Calu3 (cell line): ENCODE measurements around the gene RARA. TPM values are rescaled to one million over a fixed set of nuclear protein-coding genes. Genes with fewer than 3 reads are reported as not detected.
A peak's percentile ranks its signal among the peaks of the same experiment; 100 is the strongest.

Source experiments
- BruUV-seq: library from RNA; stranded (reverse); fragments of 400-500 nt; replicated peaks from 2 replicates; lab custom pipeline; 2021; lab: Mats Ljungman, UMichigan
- CTCF ChIA-PET: fragments of 300-600 bp; sonication (Branson Sonifier 250); formaldehyde crosslinking; loops from one replicate; lab custom pipeline; 2022; ENCODE audit warnings: antibody characterized with exemption; lab: Charles Lee
- DNase-seq: peaks from one replicate; pipeline ENCODE4 v3.0.0; 2022
- H3K27ac Mint-ChIP-seq: one replicate; pipeline ENCODE4 v1.8.0; 2022; ENCODE audit warnings: mixed read lengths; ENCODE audit not compliant: unreplicated experiment
- H3K27me3 Mint-ChIP-seq: one replicate; pipeline ENCODE4 v1.8.0; 2022; ENCODE audit warnings: mixed read lengths; ENCODE audit not compliant: unreplicated experiment
- H3K36me3 Mint-ChIP-seq: one replicate; pipeline ENCODE4 v1.8.0; 2022; ENCODE audit warnings: mild to moderate bottlenecking, moderate library complexity, mixed read lengths; ENCODE audit not compliant: insufficient read depth, unreplicated experiment
- H3K4me1 Mint-ChIP-seq: one replicate; pipeline ENCODE4 v1.8.0; 2022; ENCODE audit warnings: mild to moderate bottlenecking, low read depth, mixed read lengths; ENCODE audit not compliant: unreplicated experiment
- H3K4me3 Mint-ChIP-seq: one replicate; pipeline ENCODE4 v1.8.0; 2022; ENCODE audit warnings: mild to moderate bottlenecking, low read depth, moderate library complexity, mixed read lengths; ENCODE audit not compliant: unreplicated experiment
- H3K9me3 Mint-ChIP-seq: one replicate; pipeline ENCODE4 v1.8.0; 2022; ENCODE audit warnings: low read depth, mixed read lengths; ENCODE audit not compliant: unreplicated experiment
- CTCF ChIP-seq: fragments of 200-600 bp; IDR thresholded peaks from one replicate; pipeline ENCODE4 v1.8.0; 2022; ENCODE audit warnings: antibody characterized with exemption; ENCODE audit not compliant: unreplicated experiment
- intact Hi-C: fragments of 100-400 bp; cut with micrococcal nuclease; formaldehyde crosslinking; loops from one replicate; pipeline ENCODE4 v1.10.0; 2022; ENCODE audit not compliant: unreplicated experiment
- total RNA-seq: library from RNA; stranded (reverse); gene quantifications from 2 replicates; pipeline ENCODE4 v1.2.3, GENCODE V29; 2022

The RARA gene
- total RNA-seq, 1 experiment from 2014 or later: 150 TPM

- Mint-ChIP-seq H3K27ac (no peak overlapping the region), H3K27me3 (no peaks in the 10 kb centered on the region), H3K36me3 (peaks cover 42% of the 10 kb centered on the region), H3K4me1 (no peaks in the 10 kb centered on the region), H3K9me3 (no peaks in the 10 kb centered on the region), H3K4me3 (no peak overlapping the region)
- DNase-seq: no peak
- CTCF ChIA-PET: interaction anchor here (0.6 to 4.4 kb wide), 8 partner anchors 14 to 79 kb away, joined by 3 to 40 read pairs (median 4); partner anchors contain the start of gene WIPF2
- BruUV-seq: TSS peak; percentile 25
- intact Hi-C loops: no loop called here
- TF ChIP-seq CTCF: no peak
These were observed 44.4 kb upstream of the RARA start for GRCh38 chr17:40264458-40265185.

- no peak for DNase-seq
- H3K4me3 Mint-ChIP-seq: no peak overlapping the region
- CTCF ChIA-PET: interaction anchor here (0.6 to 4.4 kb wide), 4 partner anchors 19 to 964 kb away, joined by 3 to 40 read pairs (median 12); partner anchors contain the start of gene WIPF2
- no peak for TF ChIP-seq CTCF
- H3K36me3 Mint-ChIP-seq: peaks cover 42% of the 10 kb centered on the region
- BruUV-seq: no TSS peak
- intact Hi-C loops: no loop called here
- H3K27ac Mint-ChIP-seq: no peak overlapping the region
- H3K4me1 Mint-ChIP-seq: no peaks in the 10 kb centered on the region
- H3K9me3 Mint-ChIP-seq: no peaks in the 10 kb centered on the region
- H3K27me3 Mint-ChIP-seq: no peaks in the 10 kb centered on the region
These were observed 43.6 kb upstream of the RARA start for GRCh38 chr17:40265337-40265736.

- Mint-ChIP-seq H3K4me3 (no peak overlapping the region), H3K27ac (no peak overlapping the region), H3K27me3 (no peaks in the 10 kb centered on the region), H3K9me3 (no peaks in the 10 kb centered on the region), H3K36me3 (peaks cover 42% of the 10 kb centered on the region), H3K4me1 (no peaks in the 10 kb centered on the region)
- no peak for DNase-seq
- intact Hi-C loops: no loop called here
- no peak for TF ChIP-seq CTCF
- CTCF ChIA-PET: interaction anchor here (0.6 to 9.3 kb wide), 10 partner anchors 8 to 371 kb away, joined by 3 to 142 read pairs (median 5); partner anchors contain the start of gene WIPF2
- BruUV-seq: no TSS peak
These were observed 42.1 kb upstream of the RARA start for GRCh38 chr17:40266882-40267281.

GRCh38 chr17:40268141-40268712, 40.8 kb upstream of the RARA start:
- no peaks in the 10 kb centered on the region for H3K9me3 Mint-ChIP-seq
- TF ChIP-seq CTCF: no peak
- H3K36me3 Mint-ChIP-seq: peaks cover 38% of the 10 kb centered on the region
- intact Hi-C loops: loop anchor here (1.0 to 2.0 kb wide), 3 partner anchors 15 to 48 kb away; no protein-coding TSS in a partner anchor
- no peaks in the 10 kb centered on the region for H3K27me3 Mint-ChIP-seq
- no peak overlapping the region for H3K4me3 Mint-ChIP-seq
- BruUV-seq: no TSS peak
- CTCF ChIA-PET: interaction anchor here (0.5 to 9.3 kb wide), 38 partner anchors 8 to 647 kb away, joined by 3 to 142 read pairs (median 4); partner anchors contain the start of genes CASC3, CDC6 and WIPF2
- H3K4me1 Mint-ChIP-seq: no peaks in the 10 kb centered on the region
- peak; percentile 69 for DNase-seq
- no peak overlapping the region for H3K27ac Mint-ChIP-seq
